Measurements from ENCODE around the gene UBAP2.

DNA sequence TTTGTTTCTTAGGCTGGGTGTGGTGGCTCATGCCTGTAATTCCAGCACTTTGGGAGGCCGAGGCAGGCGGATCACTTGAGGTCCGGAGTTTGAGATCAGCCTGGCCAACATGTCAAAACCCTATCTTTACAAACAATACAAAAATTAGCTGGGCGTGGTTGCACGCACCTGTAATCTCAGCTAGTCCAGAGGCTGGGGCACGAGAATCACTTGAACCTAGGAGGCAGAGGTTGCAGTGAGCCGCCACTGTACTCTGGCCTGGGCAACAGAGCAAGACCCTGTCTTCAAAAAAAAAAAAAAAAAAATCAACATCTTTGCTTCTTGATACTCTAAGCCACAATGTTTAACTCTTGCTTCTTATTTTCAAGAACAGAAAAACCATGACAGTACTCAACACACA, 16.1 kb downstream of the UBAP2 start:
- TF ChIP-seq, protein P1, sequence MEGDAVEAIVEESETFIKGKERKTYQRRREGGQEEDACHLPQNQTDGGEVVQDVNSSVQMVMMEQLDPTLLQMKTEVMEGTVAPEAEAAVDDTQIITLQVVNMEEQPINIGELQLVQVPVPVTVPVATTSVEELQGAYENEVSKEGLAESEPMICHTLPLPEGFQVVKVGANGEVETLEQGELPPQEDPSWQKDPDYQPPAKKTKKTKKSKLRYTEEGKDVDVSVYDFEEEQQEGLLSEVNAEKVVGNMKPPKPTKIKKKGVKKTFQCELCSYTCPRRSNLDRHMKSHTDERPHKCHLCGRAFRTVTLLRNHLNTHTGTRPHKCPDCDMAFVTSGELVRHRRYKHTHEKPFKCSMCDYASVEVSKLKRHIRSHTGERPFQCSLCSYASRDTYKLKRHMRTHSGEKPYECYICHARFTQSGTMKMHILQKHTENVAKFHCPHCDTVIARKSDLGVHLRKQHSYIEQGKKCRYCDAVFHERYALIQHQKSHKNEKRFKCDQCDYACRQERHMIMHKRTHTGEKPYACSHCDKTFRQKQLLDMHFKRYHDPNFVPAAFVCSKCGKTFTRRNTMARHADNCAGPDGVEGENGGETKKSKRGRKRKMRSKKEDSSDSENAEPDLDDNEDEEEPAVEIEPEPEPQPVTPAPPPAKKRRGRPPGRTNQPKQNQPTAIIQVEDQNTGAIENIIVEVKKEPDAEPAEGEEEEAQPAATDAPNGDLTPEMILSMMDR (IDR thresholded peaks at IDR 0.05; ENCODE audit: low read length): no peak
- TF ChIP-seq EZH2 (optimal IDR thresholded peaks at IDR 0.05; ENCODE audit: low read depth, low read length) (no peak), EZH2phosphoT487 (IDR thresholded peaks at IDR 0.05; ENCODE audit: low read length) (no peak)
